HepG2 (cell line): ENCODE measurements around the gene PUS7. TPM values are rescaled to one million over a fixed set of nuclear protein-coding genes. Genes with fewer than 3 reads are reported as not detected.

Experiments used
- ARNT2 ChIP-seq: sonication (generic); formaldehyde crosslinking; IDR thresholded peaks from 2 replicates; pipeline ENCODE4 v1.8.0; 2022; ENCODE audit warnings: mild to moderate bottlenecking, low read depth, missing genetic modification reagents, moderate library complexity
- BCL6 ChIP-seq: IDR thresholded peaks from 2 replicates; pipeline ENCODE4 v1.6.1; 2016; ENCODE audit warnings: missing genetic modification reagents, missing compliant biosample characterization
- CBX1 ChIP-seq: IDR thresholded peaks from one replicate; pipeline ENCODE4 v1.6.1; 2016; ENCODE audit warnings: antibody characterized with exemption, low read depth
- ELF3 ChIP-seq: IDR thresholded peaks from 2 replicates; pipeline ENCODE4 v1.6.1; 2016; ENCODE audit warnings: missing genetic modification reagents, missing compliant biosample characterization
- GABPB1 ChIP-seq: IDR thresholded peaks from 2 replicates; pipeline ENCODE4 v1.6.1; 2016; ENCODE audit warnings: mild to moderate bottlenecking, missing genetic modification reagents, moderate library complexity, missing compliant biosample characterization
- IRX3 ChIP-seq: sonication (generic); formaldehyde crosslinking; IDR thresholded peaks from 2 replicates; pipeline ENCODE4 v1.8.1; 2023; ENCODE audit warnings: mild to moderate bottlenecking, low read depth, missing genetic modification reagents, borderline replicate concordance
- MEIS1 ChIP-seq: sonication (generic); formaldehyde crosslinking; IDR thresholded peaks from 2 replicates; pipeline ENCODE4 v1.9.0; 2021; ENCODE audit warnings: mild to moderate bottlenecking, missing genetic modification reagents, moderate library complexity, borderline replicate concordance
- REPIN1 ChIP-seq: sonication (generic); formaldehyde crosslinking; IDR thresholded peaks from 2 replicates; pipeline ENCODE4 v1.8.0; 2022; ENCODE audit warnings: missing genetic modification reagents, low read depth, mild to moderate bottlenecking, borderline replicate concordance
- SP5 ChIP-seq: IDR thresholded peaks from 2 replicates; pipeline ENCODE4 v1.6.1; 2016; ENCODE audit warnings: low read depth, borderline replicate concordance
- TAF1 ChIP-seq: sonication (generic); formaldehyde crosslinking; IDR thresholded peaks from 2 replicates; pipeline ENCODE4 v1.4.0; 2020; ENCODE audit warnings: missing genetic modification reagents
- ZC3H4 ChIP-seq: sonication (generic); formaldehyde crosslinking; IDR thresholded peaks from 2 replicates; pipeline ENCODE4 v1.4.0; 2020; ENCODE audit warnings: missing genetic modification reagents, borderline replicate concordance
- ZFY ChIP-seq: sonication (generic); formaldehyde crosslinking; IDR thresholded peaks from 2 replicates; pipeline ENCODE4 v1.4.0; 2020; ENCODE audit warnings: missing genetic modification reagents
- ZNF598 ChIP-seq: sonication (generic); formaldehyde crosslinking; IDR thresholded peaks from 2 replicates; pipeline ENCODE4 v1.5.1; 2020; ENCODE audit warnings: mild to moderate bottlenecking, missing genetic modification reagents, borderline replicate concordance
- ZNF891 ChIP-seq: sonication (generic); formaldehyde crosslinking; IDR thresholded peaks from 2 replicates; pipeline ENCODE4 v1.5.0; 2020; ENCODE audit warnings: mild to moderate bottlenecking, missing genetic modification reagents
- polyA plus RNA-seq, 8 experiments: library from polyadenylated mRNA; depleted of rRNA in 3 of 8; stranded (reverse) in 7 of 8; unstranded in 1 of 8; fragments of >200 nt; fragmentation: Illumina TruSeq in 4 of 8; extraction: Trizol in 4 of 8; gene quantifications; 2 replicates each; pipeline versions ENCODE4 v1.2.1 to v1.2.3, GENCODE V29; 2011 to 2016; ENCODE audit warnings: low read depth in 4 of 8, missing spikeins in 1 of 8, mixed read lengths in 1 of 8; ENCODE audit not compliant: insufficient read depth in 1 of 8
- total RNA-seq, 5 experiments: library from RNA; depleted of rRNA; stranded (reverse); fragments of >200 nt; fragmentation: Illumina TruSeq; extraction: Trizol; gene quantifications; 2 replicates each; pipeline ENCODE4 v1.2.3, GENCODE V29; 2016; ENCODE audit warnings: low read depth in 1 of 5
- TF ChIP-seq, protein P1 (sequence below): sonication (generic); formaldehyde crosslinking; IDR thresholded peaks from 2 replicates; pipeline ENCODE4 v1.8.0; 2023; ENCODE audit warnings: mild to moderate bottlenecking, missing genetic modification reagents
- TF ChIP-seq, protein P2 (sequence below): sonication (generic); formaldehyde crosslinking; IDR thresholded peaks from 2 replicates; pipeline ENCODE4 v1.5.0; 2020; ENCODE audit warnings: mild to moderate bottlenecking, missing genetic modification reagents
- TF ChIP-seq, protein P3 (sequence below): sonication (generic); formaldehyde crosslinking; IDR thresholded peaks from 2 replicates; pipeline ENCODE4 v1.4.0; 2020; ENCODE audit warnings: missing genetic modification reagents, mild to moderate bottlenecking, borderline replicate concordance
- TF ChIP-seq, protein P4 (sequence below): sonication (generic); formaldehyde crosslinking; IDR thresholded peaks from 2 replicates; pipeline ENCODE4 v1.4.0; 2020; ENCODE audit warnings: mild to moderate bottlenecking, missing genetic modification reagents
- TF ChIP-seq, protein P5 (sequence below): sonication (generic); formaldehyde crosslinking; IDR thresholded peaks from 2 replicates; pipeline ENCODE4 v1.4.0; 2020; ENCODE audit warnings: mild to moderate bottlenecking, low read depth, missing genetic modification reagents

PUS7 gene
- total and polyA plus RNA-seq, 2 of the 13 experiments (the other 11 are each of a cell fraction or from before 2014, with no cell fraction given), result 14.4 to 41.2 TPM

DNA sequence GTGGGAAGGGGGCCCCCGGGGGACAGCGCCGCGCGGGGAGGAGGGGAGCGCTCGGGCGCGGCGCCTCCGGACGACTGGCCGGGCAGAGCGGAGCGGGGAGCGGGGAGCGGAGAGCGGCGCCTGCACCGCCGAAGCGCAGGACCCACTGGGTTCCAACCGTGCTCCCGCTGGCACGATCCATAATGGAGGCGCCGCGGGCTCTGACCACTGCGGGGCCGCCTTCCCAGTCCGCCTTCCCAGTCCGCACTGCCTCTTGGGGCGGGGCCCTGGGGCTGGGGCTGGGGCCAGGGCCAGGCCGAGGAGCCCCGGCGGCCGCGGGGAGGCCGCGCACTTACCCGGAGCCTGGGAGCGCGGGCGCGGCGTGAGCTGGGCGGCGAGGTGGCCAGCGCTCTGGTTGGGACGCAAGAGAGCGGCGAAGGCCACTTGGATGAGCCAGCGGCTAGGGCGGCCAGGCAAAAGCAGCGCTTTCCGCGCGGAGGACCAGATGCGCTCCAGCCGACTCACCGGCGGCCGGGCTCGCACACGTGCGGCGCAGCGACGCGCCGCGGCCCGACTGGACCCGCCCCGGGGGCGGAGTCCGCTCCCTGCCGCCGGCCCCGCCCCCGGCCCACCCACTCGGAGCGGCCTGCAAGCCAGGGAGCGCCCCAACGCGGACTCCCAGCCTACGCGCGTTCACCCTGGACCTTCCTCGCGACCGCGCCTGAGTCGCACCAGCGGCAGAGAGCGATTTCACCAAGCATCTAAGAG lies at the start of gene PUS7 (continued):
- TF ChIP-seq IRX3 (CRISPR knock-in tag) (peak; percentile 53; the same call in 1 of the 2 replicates), ZNF598 (no peak), BCL6 (CRISPR knock-in tag) (no peak), ELF3 (CRISPR knock-in tag) (peak; percentile 42; the same call in 1 of the 2 replicates), ARNT2 (CRISPR knock-in tag) (peak; percentile 90), MEIS1 (CRISPR knock-in tag) (peak; percentile 37; the same call in 1 of the 2 replicates), ZNF891 (CRISPR knock-in tag) (0 out of 2 replicates have a peak, but pooled peaks have one; percentile 51), ZC3H4 (CRISPR knock-in tag) (no peak), REPIN1 (CRISPR knock-in tag) (no peak), TAF1 (CRISPR knock-in tag) (peak; percentile 51), ZFY (CRISPR knock-in tag) (peak; percentile 99), CBX1 (no peak), SP5 (CRISPR knock-in tag) (peak; percentile 39; the same call in 1 of the 2 replicates), GABPB1 (peak; percentile 67)
- TF ChIP-seq, protein P1, sequence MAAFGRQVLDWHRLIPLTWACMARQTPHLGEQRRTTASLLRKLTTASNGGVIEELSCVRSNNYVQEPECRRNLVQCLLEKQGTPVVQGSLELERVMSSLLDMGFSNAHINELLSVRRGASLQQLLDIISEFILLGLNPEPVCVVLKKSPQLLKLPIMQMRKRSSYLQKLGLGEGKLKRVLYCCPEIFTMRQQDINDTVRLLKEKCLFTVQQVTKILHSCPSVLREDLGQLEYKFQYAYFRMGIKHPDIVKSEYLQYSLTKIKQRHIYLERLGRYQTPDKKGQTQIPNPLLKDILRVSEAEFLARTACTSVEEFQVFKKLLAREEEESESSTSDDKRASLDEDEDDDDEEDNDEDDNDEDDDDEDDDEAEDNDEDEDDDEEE (CRISPR knock-in tag), result no peak
- TF ChIP-seq, protein P2, sequence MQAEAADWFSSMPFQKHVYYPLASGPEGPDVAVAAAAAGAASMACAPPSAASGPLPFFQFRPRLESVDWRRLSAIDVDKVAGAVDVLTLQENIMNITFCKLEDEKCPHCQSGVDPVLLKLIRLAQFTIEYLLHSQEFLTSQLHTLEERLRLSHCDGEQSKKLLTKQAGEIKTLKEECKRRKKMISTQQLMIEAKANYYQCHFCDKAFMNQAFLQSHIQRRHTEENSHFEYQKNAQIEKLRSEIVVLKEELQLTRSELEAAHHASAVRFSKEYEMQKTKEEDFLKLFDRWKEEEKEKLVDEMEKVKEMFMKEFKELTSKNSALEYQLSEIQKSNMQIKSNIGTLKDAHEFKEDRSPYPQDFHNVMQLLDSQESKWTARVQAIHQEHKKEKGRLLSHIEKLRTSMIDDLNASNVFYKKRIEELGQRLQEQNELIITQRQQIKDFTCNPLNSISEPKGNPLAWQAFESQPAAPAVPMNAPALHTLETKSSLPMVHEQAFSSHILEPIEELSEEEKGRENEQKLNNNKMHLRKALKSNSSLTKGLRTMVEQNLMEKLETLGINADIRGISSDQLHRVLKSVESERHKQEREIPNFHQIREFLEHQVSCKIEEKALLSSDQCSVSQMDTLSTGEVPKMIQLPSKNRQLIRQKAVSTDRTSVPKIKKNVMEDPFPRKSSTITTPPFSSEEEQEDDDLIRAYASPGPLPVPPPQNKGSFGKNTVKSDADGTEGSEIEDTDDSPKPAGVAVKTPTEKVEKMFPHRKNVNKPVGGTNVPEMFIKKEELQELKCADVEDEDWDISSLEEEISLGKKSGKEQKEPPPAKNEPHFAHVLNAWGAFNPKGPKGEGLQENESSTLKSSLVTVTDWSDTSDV, result no peak
- TF ChIP-seq, protein P3, sequence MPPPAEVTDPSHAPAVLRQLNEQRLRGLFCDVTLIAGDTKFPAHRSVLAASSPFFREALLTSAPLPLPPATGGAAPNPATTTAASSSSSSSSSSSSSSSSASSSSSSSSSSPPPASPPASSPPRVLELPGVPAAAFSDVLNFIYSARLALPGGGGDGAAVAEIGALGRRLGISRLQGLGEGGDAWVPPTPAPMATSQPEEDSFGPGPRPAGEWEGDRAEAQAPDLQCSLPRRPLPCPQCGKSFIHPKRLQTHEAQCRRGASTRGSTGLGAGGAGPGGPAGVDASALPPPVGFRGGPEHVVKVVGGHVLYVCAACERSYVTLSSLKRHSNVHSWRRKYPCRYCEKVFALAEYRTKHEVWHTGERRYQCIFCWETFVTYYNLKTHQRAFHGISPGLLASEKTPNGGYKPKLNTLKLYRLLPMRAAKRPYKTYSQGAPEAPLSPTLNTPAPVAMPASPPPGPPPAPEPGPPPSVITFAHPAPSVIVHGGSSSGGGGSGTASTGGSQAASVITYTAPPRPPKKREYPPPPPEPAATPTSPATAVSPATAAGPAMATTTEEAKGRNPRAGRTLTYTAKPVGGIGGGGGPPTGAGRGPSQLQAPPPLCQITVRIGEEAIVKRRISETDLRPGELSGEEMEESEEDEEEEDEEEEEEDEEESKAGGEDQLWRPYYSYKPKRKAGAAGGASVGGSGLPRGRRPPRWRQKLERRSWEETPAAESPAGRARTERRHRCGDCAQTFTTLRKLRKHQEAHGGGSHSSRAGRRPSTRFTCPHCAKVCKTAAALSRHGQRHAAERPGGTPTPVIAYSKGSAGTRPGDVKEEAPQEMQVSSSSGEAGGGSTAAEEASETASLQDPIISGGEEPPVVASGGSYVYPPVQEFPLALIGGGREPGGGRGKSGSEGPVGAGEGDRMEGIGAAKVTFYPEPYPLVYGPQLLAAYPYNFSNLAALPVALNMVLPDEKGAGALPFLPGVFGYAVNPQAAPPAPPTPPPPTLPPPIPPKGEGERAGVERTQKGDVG (CRISPR knock-in tag), result no peak
- TF ChIP-seq, protein P4, sequence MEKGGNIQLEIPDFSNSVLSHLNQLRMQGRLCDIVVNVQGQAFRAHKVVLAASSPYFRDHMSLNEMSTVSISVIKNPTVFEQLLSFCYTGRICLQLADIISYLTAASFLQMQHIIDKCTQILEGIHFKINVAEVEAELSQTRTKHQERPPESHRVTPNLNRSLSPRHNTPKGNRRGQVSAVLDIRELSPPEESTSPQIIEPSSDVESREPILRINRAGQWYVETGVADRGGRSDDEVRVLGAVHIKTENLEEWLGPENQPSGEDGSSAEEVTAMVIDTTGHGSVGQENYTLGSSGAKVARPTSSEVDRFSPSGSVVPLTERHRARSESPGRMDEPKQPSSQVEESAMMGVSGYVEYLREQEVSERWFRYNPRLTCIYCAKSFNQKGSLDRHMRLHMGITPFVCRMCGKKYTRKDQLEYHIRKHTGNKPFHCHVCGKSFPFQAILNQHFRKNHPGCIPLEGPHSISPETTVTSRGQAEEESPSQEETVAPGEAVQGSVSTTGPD (CRISPR knock-in tag), result no peak
- TF ChIP-seq, protein P5, sequence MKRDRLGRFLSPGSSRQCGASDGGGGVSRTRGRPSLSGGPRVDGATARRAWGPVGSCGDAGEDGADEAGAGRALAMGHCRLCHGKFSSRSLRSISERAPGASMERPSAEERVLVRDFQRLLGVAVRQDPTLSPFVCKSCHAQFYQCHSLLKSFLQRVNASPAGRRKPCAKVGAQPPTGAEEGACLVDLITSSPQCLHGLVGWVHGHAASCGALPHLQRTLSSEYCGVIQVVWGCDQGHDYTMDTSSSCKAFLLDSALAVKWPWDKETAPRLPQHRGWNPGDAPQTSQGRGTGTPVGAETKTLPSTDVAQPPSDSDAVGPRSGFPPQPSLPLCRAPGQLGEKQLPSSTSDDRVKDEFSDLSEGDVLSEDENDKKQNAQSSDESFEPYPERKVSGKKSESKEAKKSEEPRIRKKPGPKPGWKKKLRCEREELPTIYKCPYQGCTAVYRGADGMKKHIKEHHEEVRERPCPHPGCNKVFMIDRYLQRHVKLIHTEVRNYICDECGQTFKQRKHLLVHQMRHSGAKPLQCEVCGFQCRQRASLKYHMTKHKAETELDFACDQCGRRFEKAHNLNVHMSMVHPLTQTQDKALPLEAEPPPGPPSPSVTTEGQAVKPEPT (CRISPR knock-in tag), result no peak
